Heart right ventricle (tissue), 16 donors: ENCODE measurements around the gene RNU2-63P. TPM values are rescaled to one million over a fixed set of nuclear protein-coding genes. Genes with fewer than 3 reads are reported as not detected.

Experiments used
- ATAC-seq, 8 donors: fragments of 200-7000 bp; cut with Tn5 transposase; one replicate each; pipeline ENCODE4 v1.9.1; 2020; ENCODE audit warnings: mild to moderate bottlenecking in 8 of 8, moderate library complexity in 8 of 8, moderate number of reproducible peaks in 1 of 8
- DNase-seq, 2 donors: peaks; one replicate each; pipeline ENCODE4 v3.0.0-alpha.2; 2020
- H3K27ac ChIP-seq, 10 donors: fragments of 200-600 bp; sonication (generic) in 2 of 10; one replicate each; pipeline versions ENCODE4 v1.5.0 to v1.8.0; 2020 to 2022; ENCODE audit warnings: mild to moderate bottlenecking in 3 of 10
- H3K27me3 ChIP-seq, 7 donors: fragments of 200-600 bp; one replicate each; pipeline ENCODE4 v1.8.0; 2021 to 2022; ENCODE audit warnings: mild to moderate bottlenecking in 2 of 7
- H3K36me3 ChIP-seq, 9 donors: fragments of 200-600 bp; sonication (generic) in 1 of 9; one replicate each; pipeline versions ENCODE4 v1.5.0 to v1.8.0; 2020 to 2022; ENCODE audit warnings: mild to moderate bottlenecking in 2 of 9
- H3K4me1 ChIP-seq, 9 donors: fragments of 200-600 bp; sonication (generic) in 1 of 9; one replicate each; pipeline versions ENCODE4 v1.5.0 to v1.8.0; 2020 to 2022; ENCODE audit warnings: mild to moderate bottlenecking in 4 of 9
- H3K4me3 ChIP-seq, 10 donors: fragments of 200-600 bp; sonication (generic) in 2 of 10; one replicate each; pipeline versions ENCODE4 v1.5.0 to v1.8.0; 2020 to 2022; ENCODE audit warnings: mild to moderate bottlenecking in 7 of 10, moderate library complexity in 2 of 10
- H3K9me3 ChIP-seq, 11 donors: fragments of 200-600 bp in 10 of 11; sonication (generic) in 2 of 11; one replicate each; pipeline versions ENCODE4 v1.5.0 to v1.8.0; 2013 to 2022; ENCODE audit warnings: mild to moderate bottlenecking in 2 of 11, control low read depth in 1 of 11, moderate library complexity in 1 of 11
- WGBS, 2 donors: extraction: QIAGEN DNeasy Blood & Tissue Kit; methylation state at CpG; one replicate each; pipeline ENCODE4 v1.1.7; 2013; ENCODE audit warnings: inconsistent platforms in 1 of 2; 5-methylcytosine and 5-hydroxymethylcytosine counted together
- intact Hi-C, 10 donors: fragments of 100-400 bp; cut with DNase I; formaldehyde crosslinking; loops; one replicate each; pipeline versions ENCODE4 v1.11.1 to v1.14.2; 2022
- polyA plus RNA-seq, 2 donors: library from polyadenylated mRNA; stranded (reverse); fragments of 200-250 nt; gene quantifications; one replicate each; pipeline ENCODE4 v1.2.3, GENCODE V29; 2013
- total RNA-seq, 10 donors: library from RNA; stranded (reverse); fragmentation: NEBNext Ultra II Directional in 3 of 10; extraction: Animal tissue kit (Norgen Biotek cat#: 25700) in 3 of 10; gene quantifications; one replicate each; pipeline versions ENCODE4 v1.2.1 to v1.2.4, GENCODE V29; 2021 to 2023
- TF ChIP-seq, protein P1 (sequence below), 9 donors: fragments of 200-600 bp; sonication (generic) in 2 of 9; IDR thresholded peaks; one replicate each; pipeline versions ENCODE4 v1.5.0 to v1.8.0; 2021 to 2022; ENCODE audit warnings: antibody characterized with exemption in 9 of 9, mild to moderate bottlenecking in 5 of 9, moderate library complexity in 1 of 9
- donor health status: Arrhythmogenic right ventricular cardiomyopathy.
- donor health status: ischemic (EF 13 %, LVEDD 7.1; RV severe dilation, severe dysfunction).
- donor health status: healthy with polysubstance abuse.
- donor health status: DM: no; HTN: yes; CAD: no.
- donor health status: DM: no; HTN: no; CAD: no.
- donor health status: ischemic (EF 25% LVEDD 6.9; RV normal size, moderate dysfunction).
- donor health status: ischemic (EF 25% LVEDD 5.7; RV mildly dilated, moderate dysfunction).
- donor health status: healthy.
- donor health status: DM: yes; HTN: yes; CAD: no.
- donor health status: Ischemic cardiomyopathy.
- donor health status: ischemic (EF 35%, LVEDD 5.7; RV mildly dilated, moderate dysfunction).
- donor health status: nonischemic (EF 11% LVEDD 7.7; RV severe dilation, severe dysfunction).
- donor health status: DM: yes; HTN: yes; CAD: no.
- donor health status: PGD.
- donor health status: ischemic (EF 29% LVEDD 5.4; RV normal size, mild dysfunction).
- donor health status: nonischemic (EF 23%, LVEDD 6.1; RV moderate dilation, normal function).

RNU2-63P gene
- total and polyA plus RNA-seq, 12 donors = 4.0 to 7.0 TPM; not detected in 10

DNA sequence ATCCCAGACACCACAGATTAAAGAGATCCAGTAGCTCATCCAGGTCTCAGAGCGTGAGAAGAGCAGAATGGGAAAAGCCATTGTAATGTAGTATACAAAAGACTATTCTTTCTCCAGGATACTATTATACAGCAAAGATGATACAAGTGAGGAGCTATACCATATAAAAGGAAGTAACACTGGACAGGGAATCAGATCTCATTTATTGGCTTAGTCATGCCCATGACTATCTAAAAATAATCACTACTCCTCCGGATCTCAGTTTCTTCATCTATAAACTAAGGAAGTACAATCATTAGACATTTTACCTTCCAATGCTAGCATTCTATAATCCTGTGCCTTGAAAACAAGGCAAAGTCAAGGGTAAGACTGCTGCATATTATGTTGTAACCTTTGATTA is 19.8 kb upstream of the RNU2-63P start:
- H3K27ac ChIP-seq = no peak overlapping the region
- no peak overlapping the region for H3K4me3 ChIP-seq
- WGBS, 2 donors = 79 to 80% methylated on average over 2 of the region's 2 CpGs
- no peaks in the 10 kb centered on the region for H3K27me3 ChIP-seq
- H3K36me3 ChIP-seq = peaks cover 0 to 55% (median 6%) of the 10 kb centered on the region in 9 donors
- TF ChIP-seq, protein P1, sequence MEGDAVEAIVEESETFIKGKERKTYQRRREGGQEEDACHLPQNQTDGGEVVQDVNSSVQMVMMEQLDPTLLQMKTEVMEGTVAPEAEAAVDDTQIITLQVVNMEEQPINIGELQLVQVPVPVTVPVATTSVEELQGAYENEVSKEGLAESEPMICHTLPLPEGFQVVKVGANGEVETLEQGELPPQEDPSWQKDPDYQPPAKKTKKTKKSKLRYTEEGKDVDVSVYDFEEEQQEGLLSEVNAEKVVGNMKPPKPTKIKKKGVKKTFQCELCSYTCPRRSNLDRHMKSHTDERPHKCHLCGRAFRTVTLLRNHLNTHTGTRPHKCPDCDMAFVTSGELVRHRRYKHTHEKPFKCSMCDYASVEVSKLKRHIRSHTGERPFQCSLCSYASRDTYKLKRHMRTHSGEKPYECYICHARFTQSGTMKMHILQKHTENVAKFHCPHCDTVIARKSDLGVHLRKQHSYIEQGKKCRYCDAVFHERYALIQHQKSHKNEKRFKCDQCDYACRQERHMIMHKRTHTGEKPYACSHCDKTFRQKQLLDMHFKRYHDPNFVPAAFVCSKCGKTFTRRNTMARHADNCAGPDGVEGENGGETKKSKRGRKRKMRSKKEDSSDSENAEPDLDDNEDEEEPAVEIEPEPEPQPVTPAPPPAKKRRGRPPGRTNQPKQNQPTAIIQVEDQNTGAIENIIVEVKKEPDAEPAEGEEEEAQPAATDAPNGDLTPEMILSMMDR (IDR thresholded peaks at IDR 0.05) = no peak
- H3K4me1 ChIP-seq = peaks cover 0 to 30% (median 15%) of the 10 kb centered on the region in 9 donors
- no peak for DNase-seq
- intact Hi-C loops = no loop called here
- ATAC-seq = no peak
- no peaks in the 10 kb centered on the region for H3K9me3 ChIP-seq

DNA sequence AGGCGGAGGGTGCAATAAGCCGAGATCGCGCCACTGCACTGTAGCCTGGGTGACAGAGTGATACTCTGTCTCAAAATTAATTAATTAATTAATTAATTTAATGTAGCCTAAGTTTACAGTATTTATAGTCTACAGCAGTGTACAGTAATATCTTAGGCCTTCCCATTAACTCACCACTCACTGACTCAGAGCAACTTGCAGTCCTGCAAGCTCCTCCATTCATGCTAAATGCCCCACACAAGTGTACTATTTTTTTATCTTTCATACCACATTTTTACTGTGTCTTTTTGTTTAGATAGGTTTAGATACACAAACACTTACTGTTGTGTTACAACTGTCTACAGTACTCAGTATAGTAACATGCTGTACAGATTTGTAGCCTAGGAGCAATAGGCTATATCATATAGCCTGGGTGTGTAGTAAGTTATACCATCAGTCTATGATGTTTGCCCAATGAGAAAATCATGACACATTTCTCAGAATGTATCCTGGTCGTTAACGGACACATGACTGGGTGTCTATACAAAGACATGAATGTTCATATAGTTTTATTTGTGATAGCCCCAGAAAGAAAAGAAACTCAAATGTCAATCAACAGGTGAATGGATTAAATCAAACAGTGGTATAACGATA is 15.8 kb upstream of the RNU2-63P start:
- TF ChIP-seq, protein P1 (IDR thresholded peaks at IDR 0.05) = no peak
- H3K4me3 ChIP-seq = no peak overlapping the region
- H3K36me3 ChIP-seq = peaks cover 0 to 95% (median 27%) of the 10 kb centered on the region in 9 donors
- no peaks in the 10 kb centered on the region for H3K27me3 ChIP-seq
- 93 to 96% methylated on average over 7 of the region's 7 CpGs for WGBS, 2 donors
- ATAC-seq (no peak), DNase-seq (no peak)
- H3K9me3 ChIP-seq = no peaks in the 10 kb centered on the region
- intact Hi-C loops = no loop called here
- H3K27ac ChIP-seq = no peak overlapping the region
- peaks cover 0 to 24% (median 4%) of the 10 kb centered on the region in 9 donors for H3K4me1 ChIP-seq

DNA sequence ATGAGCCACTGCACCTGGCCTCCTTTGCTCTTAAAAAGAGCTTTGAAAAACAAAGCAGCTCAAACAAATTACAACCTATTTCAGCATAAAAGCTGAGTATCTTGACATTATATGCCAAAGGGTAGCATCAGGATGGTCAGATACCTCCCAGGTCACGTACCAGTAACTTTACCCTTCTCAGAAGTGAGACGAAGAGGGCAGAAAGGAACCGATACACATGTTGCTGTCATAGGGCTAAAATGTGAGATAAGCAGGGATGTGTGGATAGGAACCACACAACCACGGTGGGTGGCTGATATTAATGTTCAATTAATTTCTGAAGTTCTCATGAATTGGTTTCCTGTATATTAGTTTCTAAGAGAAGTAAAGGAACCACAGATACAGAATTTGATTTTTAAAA is 12.6 kb upstream of the RNU2-63P start:
- intact Hi-C loops = no loop called here
- ATAC-seq = no peak
- TF ChIP-seq, protein P1 (IDR thresholded peaks at IDR 0.05) = no peak
- peaks cover 0 to 80% (median 32%) of the 10 kb centered on the region in 9 donors for H3K36me3 ChIP-seq
- H3K4me3 ChIP-seq = no peak overlapping the region
- H3K4me1 ChIP-seq = peaks cover 0 to 15% (median 0%) of the 10 kb centered on the region in 9 donors
- H3K27me3 ChIP-seq = no peaks in the 10 kb centered on the region
- no peak for DNase-seq
- no peaks in the 10 kb centered on the region for H3K9me3 ChIP-seq
- no peak overlapping the region for H3K27ac ChIP-seq
- WGBS, 2 donors = 88 to 95% methylated on average over 4 of the region's 4 CpGs

DNA sequence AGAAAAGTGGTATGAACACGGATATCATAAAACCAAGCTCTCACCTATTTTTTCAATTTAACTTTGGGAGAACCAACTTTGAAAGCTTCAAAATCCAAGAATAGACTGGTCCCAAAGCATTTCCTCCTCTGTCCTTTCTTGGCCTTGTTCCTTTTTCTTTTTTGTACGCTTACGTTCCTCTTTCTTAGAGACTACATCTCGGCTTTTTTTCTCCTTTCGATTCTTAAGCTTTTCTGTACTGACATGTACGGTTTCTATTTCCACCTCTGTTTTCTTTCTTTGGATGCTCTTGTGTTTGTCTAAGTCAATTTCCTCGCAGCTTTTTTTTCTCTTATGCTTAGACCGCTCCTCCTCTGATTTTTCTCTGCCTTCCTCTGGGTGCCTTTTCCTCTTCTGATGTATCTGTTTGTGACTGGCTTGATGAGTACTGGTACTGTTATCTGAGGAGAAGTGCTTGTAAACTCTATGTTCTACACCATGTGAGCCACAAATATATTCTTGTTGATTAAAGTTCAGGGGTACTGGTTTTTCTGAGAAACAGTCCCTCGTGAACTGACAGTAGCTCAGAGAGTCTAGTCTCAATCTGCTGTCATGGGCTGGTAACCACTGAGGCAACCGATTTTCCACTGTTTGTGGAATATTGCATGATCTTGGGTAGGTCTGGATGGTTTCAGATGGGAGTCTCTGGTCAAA is 11.5 kb upstream of the RNU2-63P start:
- TF ChIP-seq, protein P1 (IDR thresholded peaks at IDR 0.05) = no peak
- WGBS, 2 donors = 87% methylated on average over 10 of the region's 10 CpGs
- H3K27me3 ChIP-seq = no peaks in the 10 kb centered on the region
- ATAC-seq = no peak
- no peaks in the 10 kb centered on the region for H3K9me3 ChIP-seq
- H3K4me1 ChIP-seq = peaks cover 0 to 15% (median 0%) of the 10 kb centered on the region in 9 donors
- peaks cover 0 to 69% (median 26%) of the 10 kb centered on the region in 9 donors for H3K36me3 ChIP-seq
- intact Hi-C loops = no loop called here
- H3K4me3 ChIP-seq = no peak overlapping the region
- no peak for DNase-seq
- peak overlapping the region in 1 of 10 donors; percentile 46 for H3K27ac ChIP-seq
